Spleen (tissue), 3 donors: ENCODE data around the gene FYN.

ENCODE experiments used
- POLR2A ChIP-seq, 3 donors: fragments of 450-650 bp; IDR thresholded peaks; one replicate each; pipeline ENCODE4 v1.5.1; 2017; ENCODE audit warnings: antibody characterized with exemption in 3 of 3, mild to moderate bottlenecking in 1 of 3
- POLR2AphosphoS5 ChIP-seq, 3 donors: sonication (generic); formaldehyde crosslinking; IDR thresholded peaks; one replicate each; pipeline ENCODE4 v1.5.1; 2017; ENCODE audit warnings: antibody characterized with exemption in 3 of 3

GRCh38 chr6:111725446-111726112 lies 147.7 kb downstream of the FYN start:
- no peak for TF ChIP-seq POLR2A (IDR thresholded peaks at IDR 0.05)
- TF ChIP-seq POLR2AphosphoS5 (IDR thresholded peaks at IDR 0.05) = no peak
